Measurements from ENCODE around the gene SPSB1. TPM values are rescaled to one million over a fixed set of nuclear protein-coding genes. Genes with fewer than 3 reads are reported as not detected.
A peak's percentile ranks its signal among the peaks of the same experiment; 100 is the strongest.

The SPSB1 gene
- total RNA-seq, 1 experiment from 2014 or later: 2.9 TPM

DNA sequence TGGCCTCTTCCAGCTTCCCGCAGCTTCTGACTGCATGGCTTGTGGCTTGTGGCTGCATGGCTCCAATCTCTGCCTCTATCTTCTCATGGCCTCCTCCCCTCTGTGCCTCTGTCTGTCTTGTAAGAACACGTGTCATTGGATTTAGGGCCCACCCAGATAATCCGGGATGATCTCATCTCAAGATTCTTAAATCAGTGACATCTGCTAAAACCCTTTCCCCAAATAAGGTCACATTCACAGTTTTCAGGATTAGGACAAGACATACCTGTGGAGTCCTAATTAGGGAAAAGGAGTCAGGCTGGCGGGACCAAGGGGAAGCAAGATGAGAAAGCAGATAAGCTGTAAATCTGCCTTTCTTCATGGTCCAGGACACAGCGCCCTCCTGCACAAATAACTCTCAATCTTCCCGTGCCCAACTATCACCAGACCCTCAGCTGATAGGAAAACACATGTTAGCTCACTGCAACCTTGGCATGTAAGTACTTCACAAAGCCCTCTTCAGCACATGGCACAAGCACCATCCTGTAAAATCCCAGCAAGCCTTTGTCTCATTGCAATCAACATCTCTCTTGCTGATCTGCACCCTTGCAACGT is 82.2 kb downstream of the SPSB1 start:
- TF ChIP-seq, protein P1, sequence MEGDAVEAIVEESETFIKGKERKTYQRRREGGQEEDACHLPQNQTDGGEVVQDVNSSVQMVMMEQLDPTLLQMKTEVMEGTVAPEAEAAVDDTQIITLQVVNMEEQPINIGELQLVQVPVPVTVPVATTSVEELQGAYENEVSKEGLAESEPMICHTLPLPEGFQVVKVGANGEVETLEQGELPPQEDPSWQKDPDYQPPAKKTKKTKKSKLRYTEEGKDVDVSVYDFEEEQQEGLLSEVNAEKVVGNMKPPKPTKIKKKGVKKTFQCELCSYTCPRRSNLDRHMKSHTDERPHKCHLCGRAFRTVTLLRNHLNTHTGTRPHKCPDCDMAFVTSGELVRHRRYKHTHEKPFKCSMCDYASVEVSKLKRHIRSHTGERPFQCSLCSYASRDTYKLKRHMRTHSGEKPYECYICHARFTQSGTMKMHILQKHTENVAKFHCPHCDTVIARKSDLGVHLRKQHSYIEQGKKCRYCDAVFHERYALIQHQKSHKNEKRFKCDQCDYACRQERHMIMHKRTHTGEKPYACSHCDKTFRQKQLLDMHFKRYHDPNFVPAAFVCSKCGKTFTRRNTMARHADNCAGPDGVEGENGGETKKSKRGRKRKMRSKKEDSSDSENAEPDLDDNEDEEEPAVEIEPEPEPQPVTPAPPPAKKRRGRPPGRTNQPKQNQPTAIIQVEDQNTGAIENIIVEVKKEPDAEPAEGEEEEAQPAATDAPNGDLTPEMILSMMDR (conservative IDR thresholded peaks at IDR 0.05): no peak
- H3K36me3 Mint-ChIP-seq (ENCODE audit: insufficient read depth in 1 of 3, low read depth in 3 of 3): no peaks in the 10 kb centered on the region
- Histone ChIP-seq H3K18ac (ENCODE audit: insufficient read length, low read depth, low read length) (no peak overlapping the region), H3K4ac (ENCODE audit: low read depth, low read length) (no peak overlapping the region), H3K56ac (ENCODE audit: insufficient read length, low read depth, low read length) (no peak overlapping the region), H2AK5ac (ENCODE audit: insufficient read length, low read length) (no peak overlapping the region), H2BK5ac (ENCODE audit: insufficient read length, low read length) (no peak overlapping the region), H4K8ac (replicated peaks; ENCODE audit: insufficient read length, low read depth, low read length) (no peak overlapping the region), H2BK15ac (ENCODE audit: low read depth, low read length) (no peak overlapping the region), H2AFZ (ENCODE audit: low read length) (no peak overlapping the region), H3K9ac (ENCODE audit: extremely low read depth, insufficient read length, low read length) (no peak overlapping the region), H3K4me1 (ENCODE audit: insufficient read depth, low read length) (no peaks in the 10 kb centered on the region; the same call in 1 of the 2 replicates), H3T11ph (ENCODE audit: low read length) (no peak overlapping the region), H4K5ac (ENCODE audit: insufficient read length, low read depth, low read length) (no peak overlapping the region), H3K9me3 (ENCODE audit: control insufficient read depth, low read depth, low read length) (no peaks in the 10 kb centered on the region), H4K20me1 (ENCODE audit: control insufficient read depth, insufficient read depth, insufficient read length) (no peaks in the 10 kb centered on the region), H2BK20ac (ENCODE audit: low read depth, low read length, poor library complexity, severe bottlenecking) (no peak overlapping the region), H3K79me2 (ENCODE audit: insufficient read depth, low read length) (no peaks in the 10 kb centered on the region), H3K23me2 (ENCODE audit: insufficient read length, low read depth, low read length, poor library complexity, severe bottlenecking) (no peaks in the 10 kb centered on the region), H3K27ac (ENCODE audit: insufficient read length, low read depth, low read length) (no peak overlapping the region), H2BK12ac (ENCODE audit: insufficient read length, low read depth, low read length) (no peak overlapping the region), H4K91ac (ENCODE audit: insufficient read length, low read depth, low read length) (no peak overlapping the region), H2BK120ac (ENCODE audit: low read depth, low read length, poor library complexity, severe bottlenecking) (no peak overlapping the region), H3K79me1 (ENCODE audit: insufficient read depth, low read depth, low read length, poor library complexity, severe bottlenecking) (no peaks in the 10 kb centered on the region), H3K27me3 (ENCODE audit: insufficient read depth, low read length) (no peaks in the 10 kb centered on the region), H3K14ac (ENCODE audit: insufficient read depth, low read length) (no peak overlapping the region), H3K23ac (ENCODE audit: insufficient read length, low read depth, low read length) (no peak overlapping the region), H3K4me2 (ENCODE audit: insufficient read depth, insufficient read length, low read length) (no peak overlapping the region)
- H3K9me3 Mint-ChIP-seq: no peaks in the 10 kb centered on the region; a peak in 1 of 5 replicates
- peak overlapping the region in 2 of 3 experiments; percentile 1 to 17; a peak in 2 of 7 replicates for H3K27ac Mint-ChIP-seq
- no peak for DNase-seq
- peaks cover 3 to 17% of the 10 kb centered on the region in 2 experiments for H3K4me1 Mint-ChIP-seq
- H3K4me3 Mint-ChIP-seq: no peak overlapping the region
- no CpG with 5 or more reads among the region's 7 CpGs for WGBS (ENCODE audit: extremely low coverage, insufficient read length, low lambda C conversion rate)
- no peaks in the 10 kb centered on the region; the same call in 1 of the 2 replicates for H3K27me3 Mint-ChIP-seq (ENCODE audit: low read depth)

Measured in H9 (cell line).